NCI-H2227 (cell line): Measurements from ENCODE around the gene GATA2.

Source experiments
- DNase-seq: peaks from one replicate; lab custom pipeline; 2025; ENCODE audit not compliant: unreplicated experiment; lab: John Stamatoyannopoulos, UW

GATA2 gene

DNA sequence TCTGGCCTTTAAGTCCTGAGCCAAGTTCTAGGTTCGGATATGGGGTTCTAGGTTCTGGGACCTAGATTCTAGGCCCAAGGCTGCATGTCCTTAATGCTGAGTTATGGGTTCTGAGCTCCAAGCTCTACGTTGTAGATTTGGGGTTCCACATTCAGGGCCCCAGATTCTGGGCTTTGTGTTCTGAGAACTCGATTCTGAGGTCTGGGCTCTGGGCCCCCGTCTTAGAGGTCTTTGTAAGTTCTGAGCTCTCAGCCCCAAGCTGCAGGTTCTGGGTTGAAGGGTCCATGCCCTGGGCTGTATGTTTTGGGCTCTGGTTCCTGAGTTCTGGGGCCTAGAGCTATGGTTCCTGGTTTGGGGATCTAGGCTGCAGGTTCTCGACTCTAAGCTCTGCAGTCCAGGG is 16.3 kb downstream of the GATA2 start:
- no peak for DNase-seq

DNA sequence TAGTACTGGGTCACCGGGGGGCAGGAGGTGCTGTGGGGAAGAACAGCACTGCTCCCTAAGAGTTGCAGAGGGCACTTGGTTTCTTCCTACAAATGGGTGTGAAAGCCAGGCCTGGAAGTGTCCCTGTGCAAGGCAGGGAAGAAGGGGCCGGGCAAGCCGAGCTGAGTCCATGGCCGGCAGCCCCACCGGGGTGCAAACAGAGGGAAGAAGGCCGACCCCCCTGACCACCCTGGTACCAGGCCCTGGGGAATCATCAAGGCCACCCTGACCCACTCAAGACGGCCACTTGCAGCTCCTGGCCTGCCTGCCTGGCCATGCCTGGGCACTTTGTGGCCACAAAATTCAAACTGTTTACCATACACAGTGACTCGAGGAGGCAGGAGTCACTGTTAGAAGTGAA is 17.6 kb downstream of the GATA2 start:
- DNase-seq = no peak

DNA sequence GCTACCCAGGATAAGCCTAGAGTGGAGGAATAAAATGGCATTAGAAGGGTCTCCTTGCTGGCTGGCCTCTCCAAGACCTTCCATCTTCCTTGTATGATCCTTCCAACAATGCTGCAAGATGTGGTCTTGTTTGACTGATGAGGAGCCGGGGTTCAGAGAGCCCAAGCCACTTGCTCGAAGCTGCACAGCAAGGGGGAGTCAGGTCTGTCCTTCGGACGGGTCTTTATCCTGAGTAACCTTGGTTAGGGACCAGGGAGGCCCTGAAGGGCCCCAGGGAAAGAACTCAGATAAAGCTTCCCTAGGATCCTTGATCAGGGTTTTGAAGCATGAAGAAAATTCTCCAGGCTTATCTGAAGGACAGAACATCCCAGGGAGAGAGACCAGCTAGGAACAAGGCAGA is 19.3 kb downstream of the GATA2 start:
- no peak for DNase-seq

- DNase-seq = peak; percentile 20
These were observed 19.9 kb downstream of the GATA2 start for GRCh38 chr3:128473180-128473519.

DNA sequence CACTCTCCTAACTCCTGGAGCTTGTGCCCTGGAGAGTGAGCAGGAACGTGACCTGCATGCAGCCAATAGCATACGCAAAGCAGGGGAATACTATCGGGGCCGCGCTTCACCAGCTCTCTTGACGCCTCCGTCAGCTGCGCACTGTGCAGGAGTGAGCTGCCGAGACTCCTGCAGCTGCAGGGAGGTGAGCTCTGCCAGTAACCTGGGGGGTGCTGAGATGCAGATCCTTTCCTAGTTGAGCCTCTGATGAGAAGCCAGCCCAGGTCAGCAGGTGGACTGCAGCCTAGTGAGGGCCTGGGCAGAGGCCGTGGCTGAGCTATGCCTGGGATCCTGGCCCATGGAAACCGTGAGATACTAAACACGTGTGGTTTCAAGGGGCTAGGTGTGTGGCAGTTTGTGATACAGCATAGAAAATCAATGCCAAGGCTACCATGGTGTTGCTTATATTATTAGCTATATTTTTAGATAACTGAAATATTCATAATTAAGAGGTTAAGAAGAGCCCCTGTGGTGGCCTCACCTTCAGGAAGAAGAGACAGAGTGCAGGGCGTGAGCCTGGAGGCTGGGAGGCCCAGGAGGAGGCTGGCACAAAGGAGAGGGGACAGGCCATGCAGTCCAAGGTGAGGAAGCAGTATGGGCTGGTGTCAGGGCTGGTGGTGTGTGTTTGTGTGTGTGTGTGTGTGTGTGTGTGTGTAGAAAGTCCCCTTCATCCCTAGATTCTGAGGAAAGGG is 20.4 kb downstream of the GATA2 start:
- no peak for DNase-seq

DNA sequence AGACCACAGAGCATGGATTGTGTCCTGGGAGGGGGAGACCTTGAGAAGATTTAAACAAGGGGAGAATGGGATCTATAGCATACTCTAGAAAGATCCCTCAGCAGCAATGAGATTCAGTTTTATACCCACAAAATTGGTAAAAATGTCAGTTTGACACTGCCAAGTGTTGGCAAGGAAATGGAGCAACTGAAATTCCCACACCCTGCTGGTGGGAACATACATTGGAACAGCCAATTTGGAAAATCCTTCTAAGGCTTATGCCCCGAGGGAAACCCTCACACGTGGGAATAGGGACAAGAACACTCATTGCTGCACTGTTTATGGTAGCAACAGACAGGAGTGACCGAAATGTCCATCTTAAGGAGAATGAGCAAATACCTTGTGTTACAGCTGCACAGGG is 21.3 kb downstream of the GATA2 start:
- no peak for DNase-seq

GRCh38 chr3:128471110-128471509 is 21.9 kb downstream of the GATA2 start:
- no peak for DNase-seq

DNA sequence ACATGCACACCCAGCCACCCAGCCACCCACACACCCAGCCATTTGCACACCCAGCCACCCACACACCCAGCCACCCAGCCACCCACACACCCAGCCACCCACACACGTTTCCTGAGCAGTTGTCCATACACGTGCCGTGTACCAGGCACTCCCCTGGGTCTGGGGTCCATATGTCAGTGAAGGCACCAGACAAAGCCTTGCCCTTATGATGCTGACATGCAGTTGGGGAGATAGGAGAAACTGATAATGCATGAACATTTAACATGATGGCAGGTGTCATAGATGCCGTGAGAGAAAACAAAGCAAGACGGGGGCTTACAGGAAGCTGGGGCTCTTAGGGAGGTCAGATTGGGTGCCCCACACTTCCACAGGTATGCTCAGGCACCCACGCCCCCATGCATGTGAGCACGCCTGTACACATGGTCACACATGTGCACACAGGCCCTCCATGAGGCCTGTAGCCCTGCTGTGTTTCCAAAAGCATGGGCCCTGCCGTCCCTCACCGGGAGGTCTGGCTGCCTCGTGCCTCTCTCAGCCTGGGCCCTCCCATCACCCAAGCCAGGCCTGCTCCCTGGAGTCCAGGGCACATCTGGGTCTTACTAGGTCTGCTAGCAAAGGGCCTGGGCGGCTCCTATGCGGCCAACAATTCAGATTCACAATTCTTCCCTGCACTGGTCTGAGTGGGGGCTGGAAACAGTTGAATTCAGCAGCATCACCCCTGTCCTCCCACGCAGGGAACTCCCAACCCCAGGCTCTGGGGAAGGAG is 22.7 kb downstream of the GATA2 start:
- no peak for DNase-seq

DNA sequence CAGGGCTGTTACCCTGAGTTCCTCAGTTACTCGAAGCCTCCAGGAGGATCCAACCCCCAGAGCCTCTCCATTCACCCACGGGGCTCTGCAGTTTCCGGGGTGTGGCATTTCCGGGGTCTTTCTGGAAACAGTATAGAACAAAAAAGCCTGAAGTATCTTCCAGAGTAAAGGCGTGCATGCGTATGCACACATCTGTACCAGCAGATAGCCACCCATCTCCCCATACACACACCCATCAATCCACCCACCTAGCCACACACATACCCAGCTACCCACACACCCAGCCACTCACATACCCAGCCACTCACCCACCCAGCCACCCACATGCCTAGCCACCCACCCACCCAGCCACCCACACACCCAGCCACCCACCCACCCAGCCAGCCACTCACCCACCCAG is 23.4 kb downstream of the GATA2 start:
- DNase-seq = no peak

GRCh38 chr3:128468791-128469527 is 24.0 kb downstream of the GATA2 start:
- DNase-seq = no peak

GRCh38 chr3:128468285-128468790 is 24.7 kb downstream of the GATA2 start:
- DNase-seq = no peak

DNA sequence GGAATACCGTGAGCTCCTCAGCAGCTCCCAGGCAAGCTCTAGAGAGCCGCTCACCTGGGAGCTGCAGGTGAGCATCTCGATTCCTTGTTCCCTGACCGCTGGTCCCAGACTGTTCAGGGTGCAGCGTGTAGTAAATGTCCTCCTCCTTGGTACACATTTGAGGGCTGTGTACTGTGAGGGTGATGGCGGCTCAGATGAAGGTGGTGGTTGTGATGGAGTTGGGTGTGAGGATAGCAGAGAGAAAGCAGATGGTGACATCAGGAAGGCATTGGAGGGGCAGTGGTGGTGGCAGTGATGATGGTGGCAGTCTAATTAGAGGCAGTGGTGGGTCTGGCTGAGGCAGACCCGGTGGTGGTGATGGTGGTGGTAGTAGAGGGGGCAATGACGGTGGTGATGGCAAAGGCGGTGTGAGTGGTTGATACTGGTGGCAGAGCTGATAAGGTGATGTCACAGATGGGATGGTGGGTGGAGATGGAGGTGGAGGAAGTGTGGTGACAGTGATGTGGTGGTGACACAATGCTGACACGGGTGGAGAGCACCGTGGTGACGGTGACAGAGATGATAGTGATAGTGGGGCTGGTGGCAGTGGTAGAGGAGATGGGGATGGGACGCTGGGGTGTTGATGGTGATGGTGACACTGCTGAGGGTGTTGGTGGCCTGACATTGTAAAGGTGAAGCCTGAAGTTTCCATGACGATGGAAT is 26.0 kb downstream of the GATA2 start, which contains the start of gene DNAJB8:
DNAJB8 (minus strand) TSS at position 51 of the 702 bp plus-strand sequence. CDS start 3,645 bp downstream, outside the sequence.
- DNase-seq = no peak

DNA sequence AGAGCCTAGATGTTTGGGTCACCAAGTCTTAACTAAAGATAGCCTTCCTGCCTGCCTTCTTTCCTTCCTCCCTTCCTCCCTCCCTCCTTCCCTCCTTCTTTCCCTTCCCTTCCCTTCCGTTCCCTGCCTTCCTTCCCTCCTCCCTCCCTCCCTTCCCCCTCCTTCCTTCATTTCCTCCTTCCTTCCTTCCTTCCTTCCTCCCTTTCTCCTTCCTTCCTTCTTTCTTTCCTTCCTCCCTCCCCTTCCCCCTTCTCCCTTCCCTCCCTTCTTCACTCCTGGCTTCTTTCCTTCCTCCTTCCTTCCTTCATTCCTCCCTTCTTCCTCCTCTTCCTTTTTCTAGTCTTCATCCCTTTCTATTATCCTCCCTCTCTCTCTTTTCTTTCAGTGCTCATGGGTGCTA is 28.3 kb downstream of the GATA2 start:
- DNase-seq = no peak

- no peak for DNase-seq
These were observed 28.8 kb downstream of the GATA2 start for GRCh38 chr3:128464188-128464587.

DNA sequence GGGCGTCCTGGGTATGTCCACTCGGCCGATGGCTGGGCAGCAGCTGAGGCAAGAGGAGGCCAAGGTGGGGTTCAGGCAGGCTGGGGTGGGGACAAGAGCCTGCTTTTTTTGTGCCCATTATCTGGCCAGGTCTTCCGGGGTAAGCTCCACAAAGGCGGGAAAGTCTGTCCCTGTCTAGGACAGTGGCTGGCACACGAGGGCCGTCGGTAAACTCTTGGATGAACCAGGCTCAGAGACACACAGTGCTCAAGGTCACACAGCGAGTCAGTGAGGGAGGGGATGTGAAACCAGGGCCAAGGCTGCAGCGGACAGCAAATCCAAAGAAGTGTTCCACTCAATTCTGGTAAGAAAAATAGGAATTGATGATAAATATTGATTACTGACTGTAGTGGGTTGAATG is 29.2 kb downstream of the GATA2 start:
- DNase-seq = no peak

- DNase-seq = no peak
These were observed 29.6 kb downstream of the GATA2 start for GRCh38 chr3:128463354-128463753.

DNA sequence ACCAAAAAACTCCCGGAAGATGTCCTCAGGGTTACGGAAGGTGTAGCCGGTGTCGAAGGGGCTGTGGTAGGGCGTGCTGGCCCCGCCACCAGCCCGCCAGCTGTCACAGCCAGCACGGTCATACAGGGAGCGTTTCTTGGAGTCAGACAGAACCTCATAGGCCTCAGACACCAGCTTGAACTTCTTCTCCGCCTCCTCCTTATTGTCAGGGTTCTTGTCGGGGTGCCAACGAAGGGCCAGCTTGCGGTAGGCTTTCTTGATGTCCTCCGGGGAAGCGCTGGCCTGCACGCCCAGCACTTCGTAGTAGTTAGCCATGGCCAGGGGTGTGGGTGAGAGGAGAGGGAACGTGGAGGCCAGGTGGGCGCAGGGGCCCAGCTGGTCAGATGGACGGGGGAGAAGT is 30.1 kb downstream of the GATA2 start:
- DNase-seq = no peak

GRCh38 chr3:128462341-128462910 is 30.6 kb downstream of the GATA2 start:
- no peak for DNase-seq

- DNase-seq = no peak
These were observed 31.3 kb downstream of the GATA2 start for GRCh38 chr3:128461731-128462130.

- DNase-seq = no peak
These were observed 33.6 kb downstream of the GATA2 start for GRCh38 chr3:128459461-128459820.
